ENCODE results near the gene NFXL1. TPM values are rescaled to one million over a fixed set of nuclear protein-coding genes. Genes with fewer than 3 reads are reported as not detected.
A peak's percentile ranks its signal among the peaks of the same experiment; 100 is the strongest.

The NFXL1 gene
- total and polyA plus RNA-seq, 2 experiments from 2014 or later: 8.6 to 14.4 TPM

DNA sequence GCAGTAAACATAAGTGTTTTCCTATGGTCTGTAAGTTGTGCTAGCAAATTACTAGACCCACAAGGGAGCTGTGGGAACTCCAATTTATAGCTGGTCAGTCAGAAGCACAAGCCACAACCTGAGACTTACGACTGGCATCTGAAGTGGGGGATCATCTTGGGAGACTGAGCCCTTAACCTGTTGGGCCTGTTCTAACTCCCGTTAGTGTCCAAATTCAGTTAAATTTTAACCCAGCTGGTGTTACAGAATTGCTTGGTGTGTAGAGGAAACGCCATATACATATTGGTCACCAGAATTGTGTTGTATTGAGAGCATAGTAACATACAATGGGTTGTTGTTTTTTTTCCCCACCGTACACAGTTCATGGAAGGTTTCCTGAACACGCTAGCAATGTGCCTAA is 25.1 kb upstream of the NFXL1 start:
- Histone ChIP-seq H3K9me3 (ENCODE audit: low read depth) (no peaks in the 10 kb centered on the region), H3K27me3 (no peaks in the 10 kb centered on the region), H3K36me3 (no peaks in the 10 kb centered on the region), H3K27ac (no peak overlapping the region), H3K4me1 (ENCODE audit: low read depth) (no peaks in the 10 kb centered on the region), H3K4me3 (no peak overlapping the region)
- TF ChIP-seq, protein P1, sequence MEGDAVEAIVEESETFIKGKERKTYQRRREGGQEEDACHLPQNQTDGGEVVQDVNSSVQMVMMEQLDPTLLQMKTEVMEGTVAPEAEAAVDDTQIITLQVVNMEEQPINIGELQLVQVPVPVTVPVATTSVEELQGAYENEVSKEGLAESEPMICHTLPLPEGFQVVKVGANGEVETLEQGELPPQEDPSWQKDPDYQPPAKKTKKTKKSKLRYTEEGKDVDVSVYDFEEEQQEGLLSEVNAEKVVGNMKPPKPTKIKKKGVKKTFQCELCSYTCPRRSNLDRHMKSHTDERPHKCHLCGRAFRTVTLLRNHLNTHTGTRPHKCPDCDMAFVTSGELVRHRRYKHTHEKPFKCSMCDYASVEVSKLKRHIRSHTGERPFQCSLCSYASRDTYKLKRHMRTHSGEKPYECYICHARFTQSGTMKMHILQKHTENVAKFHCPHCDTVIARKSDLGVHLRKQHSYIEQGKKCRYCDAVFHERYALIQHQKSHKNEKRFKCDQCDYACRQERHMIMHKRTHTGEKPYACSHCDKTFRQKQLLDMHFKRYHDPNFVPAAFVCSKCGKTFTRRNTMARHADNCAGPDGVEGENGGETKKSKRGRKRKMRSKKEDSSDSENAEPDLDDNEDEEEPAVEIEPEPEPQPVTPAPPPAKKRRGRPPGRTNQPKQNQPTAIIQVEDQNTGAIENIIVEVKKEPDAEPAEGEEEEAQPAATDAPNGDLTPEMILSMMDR (IDR thresholded peaks at IDR 0.05; ENCODE audit: low read depth, low read length): no peak
- no peak for DNase-seq (ENCODE audit: low read depth in 1 of 2, low spot score in 1 of 2)

DNA sequence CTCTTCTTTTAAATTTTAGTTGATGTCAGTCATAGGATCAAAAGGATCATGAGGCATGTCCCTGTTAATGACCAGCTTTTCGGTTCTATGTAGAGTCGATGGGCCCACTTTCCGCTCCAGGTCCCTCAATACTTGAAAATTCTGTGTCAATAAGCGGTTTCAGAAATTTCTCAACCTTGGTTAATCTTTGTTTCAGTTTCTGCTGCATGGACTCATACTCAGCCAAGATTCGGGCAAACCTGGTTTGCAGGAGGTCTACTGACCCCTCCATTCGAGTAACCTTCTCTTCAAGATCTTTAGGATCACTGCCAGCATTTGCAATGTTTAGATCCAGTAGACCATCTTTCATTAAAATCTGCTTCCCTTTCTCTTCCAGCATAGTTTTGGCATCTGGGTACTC is 22.0 kb upstream of the NFXL1 start:
- H3K4me3 ChIP-seq: no peak overlapping the region
- no peaks in the 10 kb centered on the region for H3K36me3 ChIP-seq
- no peaks in the 10 kb centered on the region for H3K4me1 ChIP-seq (ENCODE audit: low read depth)
- no peak for DNase-seq (ENCODE audit: low read depth in 1 of 2, low spot score in 1 of 2)
- H3K9me3 ChIP-seq (ENCODE audit: low read depth): no peaks in the 10 kb centered on the region
- no peaks in the 10 kb centered on the region for H3K27me3 ChIP-seq
- TF ChIP-seq, protein P1 (IDR thresholded peaks at IDR 0.05; ENCODE audit: low read depth, low read length): no peak
- no peak overlapping the region for H3K27ac ChIP-seq

DNA sequence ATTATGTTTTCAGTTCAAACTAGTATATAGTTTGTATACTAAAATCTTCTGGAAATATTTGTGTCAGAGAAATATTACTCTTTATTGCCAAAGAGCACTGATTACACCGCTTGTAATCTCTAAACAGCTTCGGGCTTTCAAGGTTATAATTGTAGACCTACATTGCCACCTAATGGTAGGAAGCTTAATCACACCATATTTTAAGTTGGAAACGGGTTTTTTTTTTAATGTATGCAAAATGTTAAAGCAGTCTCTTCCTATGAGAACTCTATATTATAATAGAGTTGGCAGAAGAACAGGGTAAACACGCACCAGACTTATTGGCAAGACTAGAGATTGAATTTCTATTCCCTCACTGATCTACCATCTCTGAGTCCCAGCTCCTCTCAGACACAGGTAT is 19.5 kb upstream of the NFXL1 start:
- Histone ChIP-seq H3K9me3 (ENCODE audit: low read depth) (no peaks in the 10 kb centered on the region), H3K4me3 (no peak overlapping the region), H3K4me1 (ENCODE audit: low read depth) (no peaks in the 10 kb centered on the region), H3K36me3 (no peaks in the 10 kb centered on the region), H3K27ac (no peak overlapping the region), H3K27me3 (no peaks in the 10 kb centered on the region)
- peak; percentile 41 to 72 for DNase-seq (ENCODE audit: low read depth in 1 of 2, low spot score in 1 of 2)
- TF ChIP-seq, protein P1 (IDR thresholded peaks at IDR 0.05; ENCODE audit: low read depth, low read length): peak; percentile 59

DNA sequence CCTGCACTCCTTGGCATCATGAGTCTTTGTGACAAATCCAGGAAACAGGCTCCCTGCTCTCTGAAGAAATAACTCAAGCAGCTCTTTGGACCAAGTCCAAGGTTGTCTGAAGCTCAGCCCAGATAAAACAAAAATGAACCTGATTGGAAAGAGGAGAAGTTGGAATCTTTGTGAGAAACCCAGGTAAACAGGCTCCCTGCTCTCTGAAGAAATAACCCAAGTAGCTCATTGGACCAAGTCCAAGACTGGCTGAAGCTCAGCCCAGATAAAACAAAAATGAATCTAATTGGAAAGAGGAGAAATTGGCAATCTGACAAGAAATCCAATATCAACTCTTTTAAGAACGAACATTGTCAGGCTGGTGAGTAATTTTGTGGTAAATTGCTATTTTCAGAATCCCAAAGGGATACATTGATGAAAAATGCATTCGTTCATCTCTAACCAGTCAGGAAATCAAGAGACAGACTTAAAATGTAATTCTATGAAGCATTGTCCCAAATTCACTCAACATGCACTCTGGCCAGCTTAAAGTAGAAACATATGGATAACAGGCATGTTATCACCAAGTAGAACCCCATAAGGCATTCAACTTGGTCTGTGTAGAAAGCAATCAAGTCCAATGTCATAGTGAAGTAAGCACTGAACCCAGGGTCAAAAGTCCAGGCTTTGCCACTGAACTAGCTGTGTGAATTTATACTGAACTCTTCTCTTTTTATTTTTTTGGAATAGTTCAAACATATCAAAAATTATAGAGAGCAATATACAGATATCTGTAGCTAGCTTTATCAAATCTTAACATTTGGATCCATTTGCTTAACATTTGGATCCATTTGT is 16.8 kb upstream of the NFXL1 start:
- Histone ChIP-seq H3K4me1 (ENCODE audit: low read depth) (no peaks in the 10 kb centered on the region), H3K36me3 (no peaks in the 10 kb centered on the region), H3K27me3 (no peaks in the 10 kb centered on the region), H3K27ac (no peak overlapping the region), H3K4me3 (no peak overlapping the region), H3K9me3 (ENCODE audit: low read depth) (no peaks in the 10 kb centered on the region)
- DNase-seq (ENCODE audit: low read depth in 1 of 2, low spot score in 1 of 2): peak in 1 of 2 donors; percentile 72
- TF ChIP-seq, protein P1 (IDR thresholded peaks at IDR 0.05; ENCODE audit: low read depth, low read length): no peak

DNA sequence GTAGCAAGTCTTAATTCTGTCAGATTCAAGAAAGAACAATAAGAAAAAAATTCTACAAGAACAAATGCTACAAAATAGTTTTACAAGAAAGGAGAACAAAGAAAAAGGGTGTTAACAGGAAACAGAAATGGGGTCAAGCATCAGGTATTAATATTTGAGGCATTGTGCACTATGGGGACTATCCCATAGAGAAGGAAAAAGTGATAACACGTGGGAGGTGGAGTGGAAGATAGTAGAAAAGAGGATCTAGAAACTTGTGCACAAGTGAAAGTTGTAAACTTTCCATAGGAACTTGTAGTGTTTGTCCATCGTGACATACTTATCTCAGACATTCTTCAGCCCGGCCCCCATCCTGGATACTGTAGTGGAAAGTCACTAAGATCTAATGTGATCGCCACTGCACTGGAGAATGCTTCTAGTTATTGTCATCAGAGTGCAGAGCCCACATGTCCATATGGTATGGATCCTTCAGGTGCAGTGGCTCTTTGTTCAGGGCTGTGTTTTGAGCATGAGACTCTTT is 15.4 kb upstream of the NFXL1 start:
- TF ChIP-seq, protein P1 (IDR thresholded peaks at IDR 0.05; ENCODE audit: low read depth, low read length): no peak
- DNase-seq (ENCODE audit: low read depth in 1 of 2, low spot score in 1 of 2): no peak
- no peaks in the 10 kb centered on the region for H3K4me1 ChIP-seq (ENCODE audit: low read depth)
- H3K4me3 ChIP-seq: no peak overlapping the region
- H3K27ac ChIP-seq: no peak overlapping the region
- no peaks in the 10 kb centered on the region for H3K27me3 ChIP-seq
- no peaks in the 10 kb centered on the region for H3K9me3 ChIP-seq (ENCODE audit: low read depth)
- H3K36me3 ChIP-seq: no peaks in the 10 kb centered on the region
